Bronchial epithelial cell (primary cell): ENCODE measurements around the gene KLF15. TPM values are rescaled to one million over a fixed set of nuclear protein-coding genes. Genes with fewer than 3 reads are reported as not detected.
A peak's percentile ranks its signal among the peaks of the same experiment; 100 is the strongest.

ENCODE experiments used
- DNase-seq: peaks from one replicate; pipeline ENCODE4 v3.0.0-alpha.2; 2010; ENCODE audit warnings: low read depth
- FAIRE-seq: peaks from 2 replicates; lab custom pipeline; 2011; peaks lifted over from hg19 to GRCh38; lab: Jason Lieb, UNC
- H3K27me3 ChIP-seq: 2 replicates; pipeline ENCODE4 v1.5.1; 2011; ENCODE audit warnings: low read length; ENCODE audit not compliant: control insufficient read depth, insufficient read depth
- H3K36me3 ChIP-seq: 2 replicates; pipeline ENCODE4 v1.5.1; 2011; ENCODE audit warnings: low read length; ENCODE audit not compliant: control insufficient read depth, insufficient read depth
- H3K4me3 ChIP-seq: 2 replicates; pipeline ENCODE4 v1.5.1; 2011; ENCODE audit warnings: mild to moderate bottlenecking, low read depth, low read length, control low read depth
- CTCF ChIP-seq: IDR thresholded peaks from 2 replicates; pipeline ENCODE4 v1.5.1; 2011; ENCODE audit warnings: mild to moderate bottlenecking, moderate library complexity, low read length, control low read depth, inconsistent platforms; ENCODE audit not compliant: insufficient read depth, severe bottlenecking
- total RNA-seq: library from RNA; depleted of rRNA; stranded (reverse); fragments of >200 nt; gene quantifications from 2 replicates; pipeline ENCODE4 v1.2.1, GENCODE V29; 2014

Gene KLF15
- total RNA-seq, 1 donor from 2014 or later, result 3.4 TPM

GRCh38 chr3:126342991-126343648 is 14.1 kb downstream of the KLF15 start:
- TF ChIP-seq CTCF, result peak; percentile 2
- FAIRE-seq (no peak), DNase-seq (peak; percentile 2)
- Histone ChIP-seq H3K4me3 (no peak overlapping the region), H3K27me3 (no peaks in the 10 kb centered on the region), H3K36me3 (no peaks in the 10 kb centered on the region)

GRCh38 chr3:126342211-126342610 is 15.0 kb downstream of the KLF15 start:
- FAIRE-seq, result no peak
- H3K4me3 ChIP-seq, result no peak overlapping the region
- H3K36me3 ChIP-seq, result no peaks in the 10 kb centered on the region
- TF ChIP-seq CTCF, result no peak
- peaks cover 1% of the 10 kb centered on the region for H3K27me3 ChIP-seq
- DNase-seq, result no peak

GRCh38 chr3:126341755-126342150 is 15.5 kb downstream of the KLF15 start:
- no peak for DNase-seq
- no peak for TF ChIP-seq CTCF
- FAIRE-seq, result peak; percentile 86

GRCh38 chr3:126340943-126341754 is 16.1 kb downstream of the KLF15 start:
- peak; percentile 32 for FAIRE-seq
- no peaks in the 10 kb centered on the region for H3K36me3 ChIP-seq
- no peak for TF ChIP-seq CTCF
- DNase-seq, result no peak
- peaks cover 1% of the 10 kb centered on the region for H3K27me3 ChIP-seq
- no peak overlapping the region for H3K4me3 ChIP-seq

More at GRCh38 chr3:126341755-126342150, 15.5 kb downstream of the KLF15 start:
- Histone ChIP-seq H3K4me3 (no peak overlapping the region), H3K27me3 (peaks cover 1% of the 10 kb centered on the region), H3K36me3 (no peaks in the 10 kb centered on the region)

- FAIRE-seq (no peak), DNase-seq (no peak)
- H3K36me3 ChIP-seq, result no peaks in the 10 kb centered on the region
- no peak overlapping the region for H3K4me3 ChIP-seq
- TF ChIP-seq CTCF, result no peak
- H3K27me3 ChIP-seq, result peaks cover 1% of the 10 kb centered on the region
Measured at GRCh38 chr3:126340596-126340942, 16.6 kb downstream of the KLF15 start.
